Vagina (tissue), 2 donors: ENCODE data around the gene CHCHD2.

Experiments
- POLR2A ChIP-seq, 2 donors: fragments of 450-650 bp; IDR thresholded peaks; one replicate each; pipeline ENCODE4 v1.6.1; 2017; ENCODE audit warnings: antibody characterized with exemption in 2 of 2, mild to moderate bottlenecking in 2 of 2, moderate library complexity in 2 of 2
- TF ChIP-seq, protein P1 (sequence below), 3 experiments: fragments of 450-650 bp in 2 of 3; fragments of 200-600 bp in 1 of 3; sonication (generic) in 1 of 3; IDR thresholded peaks; one replicate each; pipeline ENCODE4 v1.5.1; 2017 to 2019; ENCODE audit warnings: antibody characterized with exemption in 3 of 3, mild to moderate bottlenecking in 2 of 3, moderate library complexity in 2 of 3

DNA sequence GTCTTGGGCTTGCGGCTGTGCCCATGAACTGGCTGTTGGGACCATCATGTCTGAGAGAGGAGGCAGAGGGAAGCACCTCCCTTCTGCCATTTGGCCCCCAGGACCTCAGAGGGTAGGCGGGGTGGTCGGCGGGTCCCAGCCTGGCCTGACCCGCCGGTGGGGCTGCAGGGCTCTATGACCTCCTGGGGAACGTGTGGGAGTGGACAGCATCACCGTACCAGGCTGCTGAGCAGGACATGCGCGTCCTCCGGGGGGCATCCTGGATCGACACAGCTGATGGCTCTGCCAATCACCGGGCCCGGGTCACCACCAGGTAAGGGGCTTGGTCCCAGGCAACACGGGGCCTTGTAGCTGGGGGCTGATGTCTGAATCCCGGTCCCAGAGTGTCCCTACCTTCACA is 28.1 kb downstream of the CHCHD2 start:
- TF ChIP-seq POLR2A (IDR thresholded peaks at IDR 0.05), result no peak
- TF ChIP-seq, protein P1, sequence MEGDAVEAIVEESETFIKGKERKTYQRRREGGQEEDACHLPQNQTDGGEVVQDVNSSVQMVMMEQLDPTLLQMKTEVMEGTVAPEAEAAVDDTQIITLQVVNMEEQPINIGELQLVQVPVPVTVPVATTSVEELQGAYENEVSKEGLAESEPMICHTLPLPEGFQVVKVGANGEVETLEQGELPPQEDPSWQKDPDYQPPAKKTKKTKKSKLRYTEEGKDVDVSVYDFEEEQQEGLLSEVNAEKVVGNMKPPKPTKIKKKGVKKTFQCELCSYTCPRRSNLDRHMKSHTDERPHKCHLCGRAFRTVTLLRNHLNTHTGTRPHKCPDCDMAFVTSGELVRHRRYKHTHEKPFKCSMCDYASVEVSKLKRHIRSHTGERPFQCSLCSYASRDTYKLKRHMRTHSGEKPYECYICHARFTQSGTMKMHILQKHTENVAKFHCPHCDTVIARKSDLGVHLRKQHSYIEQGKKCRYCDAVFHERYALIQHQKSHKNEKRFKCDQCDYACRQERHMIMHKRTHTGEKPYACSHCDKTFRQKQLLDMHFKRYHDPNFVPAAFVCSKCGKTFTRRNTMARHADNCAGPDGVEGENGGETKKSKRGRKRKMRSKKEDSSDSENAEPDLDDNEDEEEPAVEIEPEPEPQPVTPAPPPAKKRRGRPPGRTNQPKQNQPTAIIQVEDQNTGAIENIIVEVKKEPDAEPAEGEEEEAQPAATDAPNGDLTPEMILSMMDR (IDR thresholded peaks at IDR 0.05), result no peak
